ENCODE measurements around the gene ITIH3.

Gene ITIH3

DNA sequence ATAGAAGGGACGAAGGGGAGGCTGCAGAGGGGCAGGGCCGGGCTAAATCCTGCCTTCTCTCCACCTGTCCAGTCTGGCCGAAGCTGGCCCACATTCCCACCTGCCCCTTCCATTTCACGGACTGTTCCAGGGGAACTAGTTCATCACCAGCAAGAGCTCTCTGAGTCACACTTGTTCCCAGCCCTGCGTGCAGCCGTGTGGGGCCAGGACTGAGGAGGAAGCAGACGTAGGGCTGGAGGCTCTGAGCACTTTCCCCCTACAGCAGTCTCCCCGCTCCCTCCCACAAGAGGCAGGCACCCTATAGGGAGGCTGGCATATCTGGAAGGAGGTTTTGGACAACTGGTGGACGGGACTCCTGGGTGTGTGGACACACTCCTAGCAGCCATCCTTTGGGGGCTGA lies 32.8 kb downstream of the ITIH3 start:
- CTCF ChIA-PET: no interaction called here
- TF ChIP-seq FOXM1 (IDR thresholded peaks at IDR 0.05; ENCODE audit: borderline replicate concordance) (no peak), ARNT (IDR thresholded peaks at IDR 0.05) (no peak), SP1 (IDR thresholded peaks at IDR 0.05) (no peak), L3MBTL2 (conservative IDR thresholded peaks at IDR 0.05) (no peak), FOXA1 (IDR thresholded peaks at IDR 0.05) (no peak), SUZ12 (IDR thresholded peaks at IDR 0.05) (no peak), FOXK2 (IDR thresholded peaks at IDR 0.05) (no peak), HDGF (IDR thresholded peaks at IDR 0.05; ENCODE audit: borderline replicate concordance) (no peak), CTBP1 (IDR thresholded peaks at IDR 0.05; ENCODE audit: borderline replicate concordance) (no peak), ELF4 (IDR thresholded peaks at IDR 0.05) (no peak), NFRKB (IDR thresholded peaks at IDR 0.05) (no peak), LEF1 (IDR thresholded peaks at IDR 0.05; ENCODE audit: borderline replicate concordance) (no peak), TARDBP (IDR thresholded peaks at IDR 0.05) (no peak), ZNF384 (IDR thresholded peaks at IDR 0.05) (no peak), BHLHE40 (IDR thresholded peaks at IDR 0.05; ENCODE audit: borderline replicate concordance) (no peak)
- TF ChIP-seq, protein P1, sequence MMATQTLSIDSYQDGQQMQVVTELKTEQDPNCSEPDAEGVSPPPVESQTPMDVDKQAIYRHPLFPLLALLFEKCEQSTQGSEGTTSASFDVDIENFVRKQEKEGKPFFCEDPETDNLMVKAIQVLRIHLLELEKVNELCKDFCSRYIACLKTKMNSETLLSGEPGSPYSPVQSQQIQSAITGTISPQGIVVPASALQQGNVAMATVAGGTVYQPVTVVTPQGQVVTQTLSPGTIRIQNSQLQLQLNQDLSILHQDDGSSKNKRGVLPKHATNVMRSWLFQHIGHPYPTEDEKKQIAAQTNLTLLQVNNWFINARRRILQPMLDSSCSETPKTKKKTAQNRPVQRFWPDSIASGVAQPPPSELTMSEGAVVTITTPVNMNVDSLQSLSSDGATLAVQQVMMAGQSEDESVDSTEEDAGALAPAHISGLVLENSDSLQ (IDR thresholded peaks at IDR 0.05): no peak
- DNase-seq (ENCODE audit: extremely low spot score): no peak

DNA sequence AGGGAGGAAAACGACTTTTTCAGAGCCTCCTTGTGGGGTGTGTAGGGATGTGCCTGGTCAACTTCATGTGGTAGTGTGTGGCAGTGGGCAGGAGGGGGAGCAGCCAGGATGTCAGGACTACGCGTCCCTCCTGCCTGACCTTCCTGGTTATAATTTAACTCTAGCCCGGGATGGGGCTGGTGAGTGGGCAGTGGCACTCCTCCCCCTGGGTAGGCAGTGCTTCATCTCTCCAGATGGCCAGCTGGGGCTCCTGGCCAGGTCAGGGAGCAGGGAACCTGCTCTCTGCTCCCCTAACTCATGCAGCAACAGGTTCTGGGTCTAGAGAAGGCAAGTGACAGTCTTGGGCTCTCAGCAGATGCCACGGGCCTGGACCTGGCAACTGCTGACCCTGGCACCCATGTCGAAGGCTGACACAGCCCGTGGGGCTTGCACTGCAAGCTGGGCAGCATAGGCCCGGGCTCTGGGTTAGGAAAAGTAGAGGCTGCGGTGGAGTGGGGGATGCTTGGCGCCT lies 33.3 kb downstream of the ITIH3 start:
- POLR2A ChIA-PET: no interaction called here
- no peak for TF ChIP-seq NFRKB (IDR thresholded peaks at IDR 0.05)
- no peak for TF ChIP-seq SP1 (IDR thresholded peaks at IDR 0.05)
- TF ChIP-seq FOXK2 (IDR thresholded peaks at IDR 0.05): no peak
- CTCF ChIA-PET: no interaction called here
- no peak for DNase-seq (ENCODE audit: extremely low spot score)

More for the DNA sequence above, 32.8 kb downstream of the ITIH3 start:
- POLR2A ChIA-PET: no interaction called here

DNA sequence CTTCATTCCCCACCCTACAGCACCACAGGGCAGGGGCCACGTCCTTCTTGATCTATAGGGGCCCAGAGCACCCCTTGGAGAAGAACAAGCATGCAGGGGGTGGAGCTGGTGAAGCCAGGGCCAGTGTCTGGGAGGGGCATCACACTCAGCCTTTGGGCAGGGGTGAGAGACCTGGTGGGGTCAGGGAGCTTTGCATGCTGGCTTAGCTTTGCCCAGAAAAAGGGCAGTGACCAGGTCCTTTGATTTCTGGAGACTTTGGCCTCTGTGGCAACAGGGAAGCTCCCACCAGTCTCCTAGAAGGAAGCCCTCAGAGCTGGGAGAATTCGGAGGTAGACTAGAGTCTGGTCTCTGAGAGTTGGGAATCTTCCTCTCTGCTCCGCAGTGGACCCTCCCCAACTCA lies 34.9 kb downstream of the ITIH3 start:
- ChIA-PET POLR2A (no interaction called here), CTCF (no interaction called here)
- no peak for TF ChIP-seq CTBP1 (IDR thresholded peaks at IDR 0.05; ENCODE audit: borderline replicate concordance)
- no peak for TF ChIP-seq SUZ12 (IDR thresholded peaks at IDR 0.05)
- no peak for TF ChIP-seq ELF4 (IDR thresholded peaks at IDR 0.05)
- TF ChIP-seq HDGF (IDR thresholded peaks at IDR 0.05; ENCODE audit: borderline replicate concordance): no peak
- TF ChIP-seq BHLHE40 (IDR thresholded peaks at IDR 0.05; ENCODE audit: borderline replicate concordance): no peak
- no peak for TF ChIP-seq LEF1 (IDR thresholded peaks at IDR 0.05; ENCODE audit: borderline replicate concordance)
- TF ChIP-seq NFRKB (IDR thresholded peaks at IDR 0.05): no peak
- TF ChIP-seq, protein P1 (IDR thresholded peaks at IDR 0.05): no peak
- no peak for TF ChIP-seq SP1 (IDR thresholded peaks at IDR 0.05)
- TF ChIP-seq TARDBP (IDR thresholded peaks at IDR 0.05): no peak
- TF ChIP-seq ZNF384 (IDR thresholded peaks at IDR 0.05): no peak
- TF ChIP-seq FOXA1 (IDR thresholded peaks at IDR 0.05): no peak
- no peak for TF ChIP-seq FOXK2 (IDR thresholded peaks at IDR 0.05)
- no peak for DNase-seq (ENCODE audit: extremely low spot score)

DNA sequence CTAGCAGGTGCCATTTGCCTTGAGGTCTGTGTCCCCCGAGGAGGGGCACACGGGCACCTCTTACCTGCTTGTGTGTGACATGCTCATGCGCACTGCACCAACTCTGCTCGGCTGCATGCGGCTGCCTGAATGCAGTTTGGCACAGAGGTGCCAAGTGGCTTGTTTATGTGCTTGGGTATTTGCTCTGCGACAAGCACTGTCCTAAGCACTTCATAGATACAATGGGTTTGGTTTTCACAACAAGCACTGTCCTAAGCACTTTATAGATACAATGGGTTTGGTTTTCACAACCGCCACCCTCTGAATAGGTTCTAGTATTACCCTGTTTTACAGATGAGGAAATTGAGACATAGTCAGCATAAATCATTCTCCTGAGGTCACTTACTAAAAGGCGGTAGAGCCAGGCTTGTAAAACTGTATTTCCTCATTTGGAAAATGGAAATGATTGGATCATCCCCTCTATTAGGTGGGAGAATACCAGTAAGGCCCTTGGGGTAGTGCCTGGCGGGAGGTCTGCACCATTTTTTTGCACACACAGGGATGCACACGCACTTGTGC lies 35.4 kb downstream of the ITIH3 start:
- no peak for DNase-seq (ENCODE audit: extremely low spot score)
- TF ChIP-seq SP1 (IDR thresholded peaks at IDR 0.05) (no peak), NFRKB (IDR thresholded peaks at IDR 0.05) (no peak), L3MBTL2 (conservative IDR thresholded peaks at IDR 0.05) (no peak), CTBP1 (IDR thresholded peaks at IDR 0.05; ENCODE audit: borderline replicate concordance) (0 out of 2 replicates have a peak, but pooled peaks have one; percentile 18), FOXA1 (IDR thresholded peaks at IDR 0.05) (no peak), ZNF384 (IDR thresholded peaks at IDR 0.05) (no peak)
- TF ChIP-seq, protein P1 (IDR thresholded peaks at IDR 0.05): peak; percentile 53
- ChIA-PET CTCF (no interaction called here), POLR2A (no interaction called here)

DNA sequence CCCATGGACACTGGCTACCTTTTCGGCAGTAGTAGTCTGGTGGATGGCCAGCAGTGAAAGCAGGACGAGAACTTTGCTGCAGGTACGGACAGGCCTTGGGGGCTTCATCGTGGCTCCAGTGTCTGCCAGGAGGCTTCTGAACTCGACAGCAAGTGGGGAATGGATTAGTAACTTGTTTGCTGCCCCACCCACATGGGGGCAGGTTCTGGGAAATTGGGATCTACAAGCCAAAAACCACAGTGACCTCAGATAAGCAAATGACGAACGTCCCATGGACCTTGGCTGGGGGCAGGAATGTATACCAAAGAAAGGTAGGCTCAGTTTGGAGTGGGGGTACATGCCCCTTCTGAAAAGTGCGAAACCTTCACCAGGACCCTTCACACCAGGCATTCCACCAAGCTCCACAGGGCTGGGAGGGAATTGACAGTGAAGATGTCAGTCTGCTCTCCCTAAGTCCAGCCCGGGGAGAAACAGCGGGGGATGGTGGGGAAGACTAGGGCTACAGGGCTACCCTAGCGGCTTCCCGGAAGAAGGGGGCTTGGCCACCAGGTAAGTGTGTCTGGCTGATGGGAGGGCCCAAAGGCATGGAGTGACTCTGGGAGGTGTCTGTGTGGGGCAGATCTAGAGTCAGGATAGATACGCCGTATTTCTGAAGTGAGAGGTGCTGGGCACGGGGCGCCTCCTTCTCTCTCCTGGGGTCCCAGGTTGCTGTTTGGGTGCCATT lies 36.1 kb downstream of the ITIH3 start, which contains the start of gene ITIH4:
Gene ITIH4, minus strand, starts transcription at position 138 of the 724 bp plus-strand sequence. Its CDS starts 30 bp downstream, at position 108.
- POLR2A ChIA-PET: no interaction called here
- CTCF ChIA-PET: interaction anchor here (1.6 kb wide), 1 partner anchor 10 kb away, joined by 7 read pairs; no protein-coding TSS in a partner anchor
- DNase-seq (ENCODE audit: extremely low spot score): no peak
- no peak for TF ChIP-seq LEF1 (IDR thresholded peaks at IDR 0.05; ENCODE audit: borderline replicate concordance)
- TF ChIP-seq NFRKB (IDR thresholded peaks at IDR 0.05): no peak
- TF ChIP-seq TARDBP (IDR thresholded peaks at IDR 0.05): no peak
- TF ChIP-seq, protein P1 (IDR thresholded peaks at IDR 0.05): no peak
- no peak for TF ChIP-seq FOXK2 (IDR thresholded peaks at IDR 0.05)
- no peak for TF ChIP-seq SP1 (IDR thresholded peaks at IDR 0.05)
- TF ChIP-seq ZNF384 (IDR thresholded peaks at IDR 0.05): no peak
- TF ChIP-seq CTBP1 (IDR thresholded peaks at IDR 0.05; ENCODE audit: borderline replicate concordance): no peak
- TF ChIP-seq ARNT (IDR thresholded peaks at IDR 0.05): no peak

Measured in HEK293T (cell line).